Liver (tissue), 9 donors: ENCODE results near the gene NCOR1. TPM values are rescaled to one million over a fixed set of nuclear protein-coding genes. Genes with fewer than 3 reads are reported as not detected.

Source experiments
- DNase-seq: peaks from one replicate; pipeline ENCODE4 v3.0.0-alpha.2; 2017; ENCODE audit warnings: low spot score
- H3K27ac ChIP-seq, 2 donors: one replicate each; pipeline ENCODE4 v1.7.0; 2013; ENCODE audit warnings: inconsistent platforms in 2 of 2, low read length in 2 of 2, control low read depth in 1 of 2, low read depth in 1 of 2, mild to moderate bottlenecking in 1 of 2
- H3K27me3 ChIP-seq, 4 donors: one replicate each; pipeline versions ENCODE4 v1.6.1 to v1.7.0; 2013; ENCODE audit warnings: low read length in 3 of 4, inconsistent platforms in 1 of 4, mild to moderate bottlenecking in 1 of 4, moderate library complexity in 1 of 4; ENCODE audit not compliant: control insufficient read depth in 4 of 4, insufficient read depth in 4 of 4
- H3K36me3 ChIP-seq, 4 donors: one replicate each; pipeline versions ENCODE4 v1.6.1 to v1.7.0; 2013; ENCODE audit warnings: low read length in 3 of 4, mild to moderate bottlenecking in 3 of 4, low read depth in 1 of 4, moderate library complexity in 1 of 4; ENCODE audit not compliant: control insufficient read depth in 4 of 4, insufficient read depth in 3 of 4
- H3K4me1 ChIP-seq, 4 donors: one replicate each; pipeline versions ENCODE4 v1.6.1 to v1.7.0; 2013; ENCODE audit warnings: low read length in 3 of 4, mild to moderate bottlenecking in 3 of 4, moderate library complexity in 1 of 4; ENCODE audit not compliant: control insufficient read depth in 4 of 4, insufficient read depth in 4 of 4
- H3K4me3 ChIP-seq, 3 donors: one replicate each; pipeline versions ENCODE4 v1.6.1 to v1.7.0; 2013; ENCODE audit warnings: low read length in 3 of 3, control low read depth in 1 of 3, low read depth in 1 of 3, mild to moderate bottlenecking in 1 of 3
- H3K9ac ChIP-seq, 2 donors: one replicate each; pipeline ENCODE4 v1.7.0; 2013; ENCODE audit warnings: low read length in 2 of 2, mild to moderate bottlenecking in 2 of 2, moderate library complexity in 2 of 2, control low read depth in 1 of 2, low read depth in 1 of 2
- H3K9me3 ChIP-seq, 4 donors: one replicate each; pipeline versions ENCODE4 v1.6.1 to v1.7.0; 2013; ENCODE audit warnings: low read length in 3 of 4; ENCODE audit not compliant: control insufficient read depth in 4 of 4
- CTCF ChIP-seq: fragments of 150-350 bp; IDR thresholded peaks from 2 replicates; pipeline ENCODE4 v1.5.1; 2017; ENCODE audit warnings: improper control_type of control experiment, low read depth, low read length; ENCODE audit not compliant: missing input control
- EGR1 ChIP-seq, 2 donors: IDR thresholded peaks; 2 replicates each; pipeline ENCODE4 v1.6.1; 2016 to 2018; ENCODE audit warnings: antibody characterized with exemption in 2 of 2, low read depth in 2 of 2
- FOXA2 ChIP-seq: IDR thresholded peaks from 2 replicates; pipeline ENCODE4 v1.6.1; 2016; ENCODE audit warnings: antibody characterized with exemption
- GABPA ChIP-seq, 2 donors: IDR thresholded peaks in 1 of 2; conservative IDR thresholded peaks in 1 of 2; 2 replicates each; pipeline ENCODE4 v1.6.1; 2016; ENCODE audit warnings: antibody characterized with exemption in 2 of 2, mild to moderate bottlenecking in 1 of 2, moderate library complexity in 1 of 2
- HNF4A ChIP-seq, 2 donors: conservative IDR thresholded peaks; 2 replicates each; pipeline ENCODE4 v1.6.1; 2016; ENCODE audit warnings: antibody characterized with exemption in 2 of 2, mild to moderate bottlenecking in 2 of 2
- HNF4G ChIP-seq: IDR thresholded peaks from 2 replicates; pipeline ENCODE4 v1.6.1; 2016; ENCODE audit warnings: antibody characterized with exemption
- JUND ChIP-seq, 2 donors: IDR thresholded peaks; 2 replicates each; pipeline ENCODE4 v1.6.1; 2016; ENCODE audit warnings: antibody characterized with exemption in 2 of 2
- NR2F2 ChIP-seq: IDR thresholded peaks from 2 replicates; pipeline ENCODE4 v1.6.1; 2016; ENCODE audit warnings: antibody characterized with exemption
- RAD21 ChIP-seq, 2 donors: IDR thresholded peaks; 2 replicates each; pipeline ENCODE4 v1.6.1; 2016; ENCODE audit warnings: antibody characterized with exemption in 2 of 2, mild to moderate bottlenecking in 2 of 2
- REST ChIP-seq: IDR thresholded peaks from 2 replicates; pipeline ENCODE4 v1.6.1; 2016; ENCODE audit warnings: antibody characterized with exemption, mild to moderate bottlenecking
- RXRA ChIP-seq, 2 donors: IDR thresholded peaks; 2 replicates each; pipeline ENCODE4 v1.6.1; 2017 to 2018; ENCODE audit warnings: antibody characterized with exemption in 2 of 2, mild to moderate bottlenecking in 1 of 2
- SP1 ChIP-seq: IDR thresholded peaks from 2 replicates; pipeline ENCODE4 v1.6.1; 2018; ENCODE audit warnings: antibody characterized with exemption, mild to moderate bottlenecking
- TAF1 ChIP-seq: conservative IDR thresholded peaks from 2 replicates; pipeline ENCODE4 v1.6.1; 2016; ENCODE audit warnings: antibody characterized with exemption, mild to moderate bottlenecking
- YY1 ChIP-seq: IDR thresholded peaks from 2 replicates; pipeline ENCODE4 v1.6.1; 2016; ENCODE audit warnings: antibody characterized with exemption, mild to moderate bottlenecking
- WGBS: extraction: QIAGEN DNeasy Blood & Tissue Kit; methylation state at CpG from one replicate; pipeline ENCODE4 v1.1.7; 2013; 5-methylcytosine and 5-hydroxymethylcytosine counted together
- polyA plus RNA-seq, 2 donors: library from polyadenylated mRNA; stranded (reverse) in 1 of 2; unstranded in 1 of 2; fragments of 200-250 nt in 1 of 2; fragments of >200 nt in 1 of 2; fragmentation: Nextera tagmentation in 1 of 2; extraction: Ambion mirVana in 1 of 2; gene quantifications; one replicate each; pipeline versions ENCODE4 v1.2.1 to v1.2.3, GENCODE V29; 2013 to 2015
- total RNA-seq, 2 donors: library from RNA; depleted of rRNA; stranded (reverse); fragments of >200 nt; gene quantifications; one replicate each; pipeline ENCODE4 v1.2.3, GENCODE V29; 2014
- donor health status: healthy.
- donor health status: healthy.
- donor health status: healthy.
- donor health status: healthy.
- donor health status: healthy.

The NCOR1 gene
- total and polyA plus RNA-seq, 4 donors = 23.6 to 94.8 (median 77.0) TPM

- Histone ChIP-seq H3K4me3 (no peak overlapping the region), H3K9ac (no peak overlapping the region)
- no peak for DNase-seq
Observed at GRCh38 chr17:15998031-15998562, 217.2 kb downstream of the NCOR1 start.

GRCh38 chr17:15996322-15996721 lies 219.0 kb downstream of the NCOR1 start:
- Histone ChIP-seq H3K36me3 (peaks cover 0 to 4% (median under 1%) of the 10 kb centered on the region in 4 donors), H3K27me3 (no peaks in the 10 kb centered on the region), H3K27ac (no peak overlapping the region), H3K9ac (no peak overlapping the region), H3K4me3 (no peak overlapping the region), H3K4me1 (peaks cover 3 to 15% (median 8%) of the 10 kb centered on the region in 4 donors), H3K9me3 (no peaks in the 10 kb centered on the region)
- 70% methylated on average over 6 of the region's 6 CpGs for WGBS
- TF ChIP-seq CTCF (no peak), YY1 (no peak), RXRA (IDR thresholded peaks at IDR 0.05) (no peak), HNF4G (no peak), TAF1 (no peak), SP1 (no peak), NR2F2 (no peak), HNF4A (conservative IDR thresholded peaks at IDR 0.05) (no peak), GABPA (IDR thresholded peaks at IDR 0.05 in 1 of 2, conservative IDR thresholded peaks at IDR 0.05 in 1 of 2) (no peak), RAD21 (IDR thresholded peaks at IDR 0.05) (no peak)
- no peak for DNase-seq

More at GRCh38 chr17:15998031-15998562, 217.2 kb downstream of the NCOR1 start:
- peaks cover 1 to 15% (median 12%) of the 10 kb centered on the region in 4 donors for H3K36me3 ChIP-seq
- H3K27ac ChIP-seq = no peak overlapping the region
- H3K27me3 ChIP-seq = no peaks in the 10 kb centered on the region
- no peak for TF ChIP-seq EGR1 (IDR thresholded peaks at IDR 0.05; ENCODE audit: low read depth in 2 of 2)
- no peak for TF ChIP-seq RXRA (IDR thresholded peaks at IDR 0.05)
- TF ChIP-seq GABPA (IDR thresholded peaks at IDR 0.05 in 1 of 2, conservative IDR thresholded peaks at IDR 0.05 in 1 of 2) = no peak
- no peak for TF ChIP-seq HNF4G
- no peak for TF ChIP-seq HNF4A (conservative IDR thresholded peaks at IDR 0.05)
- no peak for TF ChIP-seq FOXA2
- TF ChIP-seq REST = no peak
- no peak for TF ChIP-seq JUND (IDR thresholded peaks at IDR 0.05)
- H3K4me1 ChIP-seq = peaks cover 3 to 16% (median 8%) of the 10 kb centered on the region in 4 donors
- WGBS = 85% methylated on average over 4 of the region's 4 CpGs
- no peaks in the 10 kb centered on the region for H3K9me3 ChIP-seq
